Lung microvascular endothelial cell (primary cell): Measurements from ENCODE around the gene S100B. TPM values are rescaled to one million over a fixed set of nuclear protein-coding genes. Genes with fewer than 3 reads are reported as not detected.

Source experiments
- DNase-seq, 2 donors: peaks; one replicate each; pipeline versions ENCODE4 v3.0.0 to v3.0.0-alpha.2; 2010; ENCODE audit warnings: low read depth in 2 of 2
- total RNA-seq: library from RNA; depleted of rRNA; stranded (reverse); fragments of >200 nt; gene quantifications from 2 replicates; pipeline ENCODE4 v1.2.1, GENCODE V29; 2014

Gene S100B
- total RNA-seq, 1 donor from 2014 or later, result under 0.01 TPM

- DNase-seq, result no peak
Measured at GRCh38 chr21:46561445-46562090, 43.3 kb downstream of the S100B start.

GRCh38 chr21:46560568-46561444 lies 44.1 kb downstream of the S100B start:
- no peak for DNase-seq

GRCh38 chr21:46559291-46559983 lies 45.4 kb downstream of the S100B start:
- peak in 1 of 2 donors; percentile 44 for DNase-seq

GRCh38 chr21:46557919-46558392 lies 46.9 kb downstream of the S100B start:
- no peak for DNase-seq

- DNase-seq, result no peak
Measured at GRCh38 chr21:46557469-46557868, 47.4 kb downstream of the S100B start.

GRCh38 chr21:46556802-46557201 lies 48.1 kb downstream of the S100B start:
- DNase-seq, result no peak

GRCh38 chr21:46555678-46556077 lies 49.2 kb downstream of the S100B start:
- DNase-seq, result no peak

GRCh38 chr21:46555225-46555617 lies 49.7 kb downstream of the S100B start:
- no peak for DNase-seq

- DNase-seq, result peak in 1 of 2 donors; percentile 17
Measured at GRCh38 chr21:46554431-46555224, 50.3 kb downstream of the S100B start.

- DNase-seq, result no peak
Measured at GRCh38 chr21:46553993-46554392, 50.9 kb downstream of the S100B start.

GRCh38 chr21:46552865-46553379 lies 52.0 kb downstream of the S100B start:
- DNase-seq, result no peak

- peak in 1 of 2 donors; percentile 6 for DNase-seq
Measured at GRCh38 chr21:46552274-46552673, 52.6 kb downstream of the S100B start.

- no peak for DNase-seq
Measured at GRCh38 chr21:46551636-46552241, 53.1 kb downstream of the S100B start.

- no peak for DNase-seq
Measured at GRCh38 chr21:46550116-46550941, 54.6 kb downstream of the S100B start.

GRCh38 chr21:46549650-46550049 lies 55.2 kb downstream of the S100B start:
- no peak for DNase-seq
